Muscle layer of colon (tissue), 2 donors: ENCODE results near the gene GDPD5.
"Not testable (repeated sequence)": the region's sequence is repeated elsewhere in the genome, so short reads cannot be mapped to it uniquely, and the experiment has no call there.

ENCODE experiments used
- H3K27ac ChIP-seq: one replicate; pipeline ENCODE4 v1.7.0; 2013; ENCODE audit warnings: low read depth, mild to moderate bottlenecking, low read length, moderate library complexity
- H3K27me3 ChIP-seq, 2 donors: one replicate each; pipeline ENCODE4 v1.7.0; 2013; ENCODE audit warnings: low read length in 2 of 2, mild to moderate bottlenecking in 2 of 2; ENCODE audit not compliant: insufficient read depth in 2 of 2, control insufficient read depth in 1 of 2
- H3K36me3 ChIP-seq: one replicate; pipeline ENCODE4 v1.7.0; 2013; ENCODE audit warnings: mild to moderate bottlenecking, low read length; ENCODE audit not compliant: insufficient read depth
- H3K4me1 ChIP-seq: one replicate; pipeline ENCODE4 v1.7.0; 2013; ENCODE audit warnings: mild to moderate bottlenecking, low read length; ENCODE audit not compliant: insufficient read depth
- H3K4me3 ChIP-seq, 2 donors: one replicate each; pipeline ENCODE4 v1.7.0; 2013; ENCODE audit warnings: low read length in 2 of 2, low read depth in 1 of 2, mild to moderate bottlenecking in 1 of 2, moderate library complexity in 1 of 2
- H3K9ac ChIP-seq: one replicate; pipeline ENCODE4 v1.7.0; 2013; ENCODE audit warnings: low read length
- H3K9me3 ChIP-seq: one replicate; pipeline ENCODE4 v1.7.0; 2013; ENCODE audit warnings: mild to moderate bottlenecking, low read length
- donor health status: abdominal sarcoma.
- donor health status: Adenocarcinoma of cecum.

Gene GDPD5

GRCh38 chr11:75424396-75424795, 101.3 kb downstream of the GDPD5 start:
- H3K27ac ChIP-seq: no peak overlapping the region
- H3K27me3 ChIP-seq: peaks cover 5 to 7% of the 10 kb centered on the region in 2 donors
- no peaks in the 10 kb centered on the region for H3K9me3 ChIP-seq
- peaks cover 8% of the 10 kb centered on the region for H3K36me3 ChIP-seq
- no peak overlapping the region for H3K4me3 ChIP-seq
- no peaks in the 10 kb centered on the region for H3K4me1 ChIP-seq
- H3K9ac ChIP-seq: no peak overlapping the region

GRCh38 chr11:75423721-75424120, 102.0 kb downstream of the GDPD5 start:
- no peaks in the 10 kb centered on the region for H3K27me3 ChIP-seq
- no peaks in the 10 kb centered on the region for H3K9me3 ChIP-seq
- no peak overlapping the region for H3K27ac ChIP-seq
- peaks cover 8% of the 10 kb centered on the region for H3K36me3 ChIP-seq
- no peak overlapping the region for H3K9ac ChIP-seq
- no peaks in the 10 kb centered on the region for H3K4me1 ChIP-seq
- no peak overlapping the region for H3K4me3 ChIP-seq

GRCh38 chr11:75422248-75423231, 103.2 kb downstream of the GDPD5 start:
- H3K4me1 ChIP-seq: no peaks in the 10 kb centered on the region
- no peaks in the 10 kb centered on the region for H3K9me3 ChIP-seq
- H3K9ac ChIP-seq: no peak overlapping the region
- no peak overlapping the region for H3K4me3 ChIP-seq
- no peaks in the 10 kb centered on the region for H3K27me3 ChIP-seq
- H3K27ac ChIP-seq: no peak overlapping the region
- H3K36me3 ChIP-seq: peaks cover 8% of the 10 kb centered on the region

GRCh38 chr11:75421902-75422247, 103.9 kb downstream of the GDPD5 start:
- Histone ChIP-seq H3K9me3 (no peaks in the 10 kb centered on the region), H3K9ac (no peak overlapping the region), H3K4me3 (no peak overlapping the region), H3K27me3 (no peaks in the 10 kb centered on the region), H3K4me1 (no peaks in the 10 kb centered on the region), H3K36me3 (peaks cover 8% of the 10 kb centered on the region), H3K27ac (no peak overlapping the region)

DNA sequence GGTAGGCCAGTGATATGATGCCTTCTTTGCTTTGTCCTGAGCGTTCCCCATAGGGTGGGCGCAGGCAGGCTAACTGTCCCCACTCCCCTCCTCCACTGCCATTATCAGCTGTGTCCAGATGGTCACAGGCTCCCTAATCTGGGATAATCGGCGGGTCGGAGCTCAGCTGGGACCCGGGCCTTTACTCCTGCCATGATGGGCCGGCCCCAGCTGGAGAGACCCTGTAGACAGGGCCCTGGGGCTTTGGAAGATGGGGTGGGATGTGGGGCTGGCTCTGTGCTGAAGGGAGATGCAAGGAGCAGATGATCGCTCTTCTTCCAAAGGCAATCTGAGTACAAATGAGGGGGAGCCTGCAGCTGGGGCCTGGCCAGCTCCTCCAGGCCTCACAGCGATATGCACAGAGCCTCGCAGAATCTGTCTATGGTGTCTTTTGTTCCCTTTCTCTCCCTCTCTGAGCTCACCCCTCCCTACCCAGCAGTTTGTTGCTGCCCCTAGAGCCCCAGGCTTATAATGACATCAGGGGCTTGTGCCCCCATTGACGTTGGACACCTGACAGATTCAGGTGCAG, 104.6 kb downstream of the GDPD5 start:
- Histone ChIP-seq H3K27me3 (no peaks in the 10 kb centered on the region), H3K9ac (no peak overlapping the region), H3K4me1 (no peaks in the 10 kb centered on the region), H3K36me3 (peaks cover 8% of the 10 kb centered on the region), H3K4me3 (no peak overlapping the region), H3K9me3 (no peaks in the 10 kb centered on the region), H3K27ac (no peak overlapping the region)

GRCh38 chr11:75420224-75421034, 105.3 kb downstream of the GDPD5 start:
- no peaks in the 10 kb centered on the region for H3K4me1 ChIP-seq
- H3K27me3 ChIP-seq: no peaks in the 10 kb centered on the region
- no peak overlapping the region for H3K9ac ChIP-seq
- no peak overlapping the region for H3K27ac ChIP-seq
- H3K4me3 ChIP-seq: no peak overlapping the region
- H3K9me3 ChIP-seq: no peaks in the 10 kb centered on the region
- H3K36me3 ChIP-seq: peaks cover 8% of the 10 kb centered on the region

DNA sequence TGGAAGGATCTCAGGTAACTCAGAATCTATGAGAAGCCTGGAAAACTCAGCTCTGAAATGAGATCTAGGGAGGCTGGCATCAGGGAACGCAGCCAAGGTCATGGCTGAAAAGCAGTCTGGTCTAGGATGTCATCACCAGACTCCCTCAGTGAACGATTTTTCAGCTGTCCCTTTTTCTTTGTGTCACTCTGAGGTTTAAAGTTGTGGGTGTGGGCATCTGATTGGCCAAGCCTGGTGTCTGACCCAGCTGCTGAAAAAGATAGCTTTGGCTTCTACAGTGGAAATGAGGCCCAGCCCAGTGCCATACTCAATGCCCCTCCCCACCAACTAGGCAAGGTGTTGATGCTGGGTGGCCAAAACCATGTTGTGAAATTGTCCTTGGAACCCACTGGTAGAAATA, 111.9 kb downstream of the GDPD5 start:
- H3K36me3 ChIP-seq: peaks cover 22% of the 10 kb centered on the region
- H3K9me3 ChIP-seq: no peaks in the 10 kb centered on the region
- no peaks in the 10 kb centered on the region for H3K27me3 ChIP-seq
- no peak overlapping the region for H3K9ac ChIP-seq
- H3K4me1 ChIP-seq: no peaks in the 10 kb centered on the region
- no peak overlapping the region for H3K27ac ChIP-seq
- no peak overlapping the region for H3K4me3 ChIP-seq

DNA sequence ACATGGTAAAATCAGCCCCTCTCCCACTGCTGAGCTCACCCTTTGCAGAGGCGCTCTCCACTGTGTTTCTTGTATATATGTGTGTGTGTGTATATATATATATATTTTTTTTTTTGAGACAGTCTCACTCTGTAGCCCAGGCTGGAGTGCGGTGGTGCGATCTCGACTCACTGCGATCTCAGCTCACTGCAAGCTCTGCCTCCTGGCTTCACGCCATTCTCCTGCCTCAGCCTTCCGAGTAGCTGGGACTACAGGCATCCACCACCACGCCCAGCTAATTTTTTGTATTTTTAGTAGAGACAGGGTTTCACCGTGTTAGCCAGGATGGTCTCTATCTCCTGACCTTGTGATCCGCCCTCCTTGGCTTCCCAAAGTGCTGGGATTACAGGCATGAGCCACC, 112.6 kb downstream of the GDPD5 start:
- H3K4me3 ChIP-seq, H3K9me3 ChIP-seq, H3K9ac ChIP-seq, H3K27me3 ChIP-seq, H3K27ac ChIP-seq, H3K4me1 ChIP-seq: not testable (repeated sequence)
- peaks cover 22% of the 10 kb centered on the region for H3K36me3 ChIP-seq

GRCh38 chr11:75409971-75410370, 115.8 kb downstream of the GDPD5 start:
- not testable (repeated sequence) for H3K27me3 ChIP-seq, H3K27ac ChIP-seq, H3K4me3 ChIP-seq, H3K4me1 ChIP-seq, H3K9ac ChIP-seq, H3K9me3 ChIP-seq
- H3K36me3 ChIP-seq: peaks cover 33% of the 10 kb centered on the region

DNA sequence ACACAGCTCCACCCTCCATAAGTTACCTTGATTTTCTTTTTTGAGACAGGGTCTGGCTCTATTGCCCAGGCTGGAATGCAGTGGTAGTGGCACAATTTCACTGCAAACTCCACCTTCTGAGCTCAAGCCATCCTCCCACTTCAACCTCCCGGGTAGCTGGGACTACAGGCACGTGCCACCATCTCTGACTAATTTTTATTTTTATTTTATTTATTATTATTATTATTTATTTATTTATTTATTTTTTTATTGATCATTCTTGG, 116.9 kb downstream of the GDPD5 start:
- H3K9me3 ChIP-seq: no peaks in the 10 kb centered on the region
- no peaks in the 10 kb centered on the region for H3K27me3 ChIP-seq
- H3K9ac ChIP-seq: no peak overlapping the region
- no peak overlapping the region for H3K27ac ChIP-seq
- H3K4me3 ChIP-seq: no peak overlapping the region
- no peaks in the 10 kb centered on the region for H3K4me1 ChIP-seq
- H3K36me3 ChIP-seq: peaks cover 40% of the 10 kb centered on the region

- no peak overlapping the region for H3K9ac ChIP-seq
- H3K27me3 ChIP-seq: no peaks in the 10 kb centered on the region
- H3K9me3 ChIP-seq: no peaks in the 10 kb centered on the region
- peaks cover 50% of the 10 kb centered on the region for H3K36me3 ChIP-seq
- H3K4me3 ChIP-seq: no peak overlapping the region
- H3K4me1 ChIP-seq: peaks cover 7% of the 10 kb centered on the region
- H3K27ac ChIP-seq: no peak overlapping the region
Measured at GRCh38 chr11:75406338-75406777, 119.4 kb downstream of the GDPD5 start.
